OCI-LY3 (cell line): ENCODE results near the gene ZNF343.

Experiments
- EZH2phosphoT487 ChIP-seq: fragments of 200-600 bp; shearing (Covaris generic); IDR thresholded peaks from 2 replicates; pipeline ENCODE4 v1.6.1; 2018; ENCODE audit warnings: antibody characterized with exemption, mixed run types, low read depth
- TF ChIP-seq, protein P1 (sequence below): fragments of 200-600, 300-600 bp; sonication (generic); IDR thresholded peaks from 2 replicates; pipeline ENCODE4 v1.5.1; 2014; ENCODE audit warnings: antibody characterized with exemption, low read length, low read depth

DNA sequence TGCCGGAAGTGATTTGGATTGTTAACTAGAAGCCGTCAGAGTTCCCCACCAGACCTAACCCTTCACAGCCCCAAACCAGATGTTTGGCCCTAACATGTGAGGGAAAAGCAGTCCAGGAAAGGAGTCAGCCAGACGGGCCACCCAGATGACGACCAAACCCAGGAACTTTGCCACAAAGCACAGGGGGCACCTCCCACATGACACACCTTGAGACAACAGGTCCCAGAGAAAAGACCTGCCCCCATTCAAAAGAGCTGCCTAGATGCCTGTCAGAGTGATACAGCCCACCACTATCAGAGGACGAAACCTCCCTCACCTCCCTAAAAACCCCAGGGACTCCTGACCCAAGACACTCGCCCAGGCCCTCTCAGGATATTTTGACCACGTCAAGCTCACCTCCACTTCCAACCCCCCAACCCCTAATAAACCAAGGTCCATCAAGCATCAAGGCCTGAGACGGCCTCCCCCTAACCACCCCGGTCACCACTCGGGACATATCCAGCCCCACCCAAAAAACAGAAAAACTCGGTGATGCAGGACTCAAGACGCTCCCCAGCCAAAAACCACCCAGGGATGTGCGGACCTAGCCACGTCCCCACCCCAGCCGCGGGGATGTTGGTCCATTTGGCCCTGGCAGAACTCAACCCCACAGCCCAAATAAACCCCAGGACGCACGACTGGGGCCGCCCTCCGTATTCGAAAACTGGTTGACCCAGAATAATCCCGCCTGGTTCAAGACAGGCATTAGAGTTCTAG, 662 bp downstream of the ZNF343 start:
- TF ChIP-seq, protein P1, sequence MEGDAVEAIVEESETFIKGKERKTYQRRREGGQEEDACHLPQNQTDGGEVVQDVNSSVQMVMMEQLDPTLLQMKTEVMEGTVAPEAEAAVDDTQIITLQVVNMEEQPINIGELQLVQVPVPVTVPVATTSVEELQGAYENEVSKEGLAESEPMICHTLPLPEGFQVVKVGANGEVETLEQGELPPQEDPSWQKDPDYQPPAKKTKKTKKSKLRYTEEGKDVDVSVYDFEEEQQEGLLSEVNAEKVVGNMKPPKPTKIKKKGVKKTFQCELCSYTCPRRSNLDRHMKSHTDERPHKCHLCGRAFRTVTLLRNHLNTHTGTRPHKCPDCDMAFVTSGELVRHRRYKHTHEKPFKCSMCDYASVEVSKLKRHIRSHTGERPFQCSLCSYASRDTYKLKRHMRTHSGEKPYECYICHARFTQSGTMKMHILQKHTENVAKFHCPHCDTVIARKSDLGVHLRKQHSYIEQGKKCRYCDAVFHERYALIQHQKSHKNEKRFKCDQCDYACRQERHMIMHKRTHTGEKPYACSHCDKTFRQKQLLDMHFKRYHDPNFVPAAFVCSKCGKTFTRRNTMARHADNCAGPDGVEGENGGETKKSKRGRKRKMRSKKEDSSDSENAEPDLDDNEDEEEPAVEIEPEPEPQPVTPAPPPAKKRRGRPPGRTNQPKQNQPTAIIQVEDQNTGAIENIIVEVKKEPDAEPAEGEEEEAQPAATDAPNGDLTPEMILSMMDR = no peak
- no peak for TF ChIP-seq EZH2phosphoT487
